Activated T-cell treated with anti-CD3 and anti-CD28 coated beads, Interleukin-2, amount 50 U/mL, for 1 hour (primary cell): ENCODE results near the gene PDPK1.
"Not testable (repeated sequence)": the region's sequence is repeated elsewhere in the genome, so short reads cannot be mapped to it uniquely, and the experiment has no call there.

Source experiments
- DNase-seq: peaks from one replicate; pipeline ENCODE4 v3.0.0-alpha.2; 2020

The PDPK1 gene

DNA sequence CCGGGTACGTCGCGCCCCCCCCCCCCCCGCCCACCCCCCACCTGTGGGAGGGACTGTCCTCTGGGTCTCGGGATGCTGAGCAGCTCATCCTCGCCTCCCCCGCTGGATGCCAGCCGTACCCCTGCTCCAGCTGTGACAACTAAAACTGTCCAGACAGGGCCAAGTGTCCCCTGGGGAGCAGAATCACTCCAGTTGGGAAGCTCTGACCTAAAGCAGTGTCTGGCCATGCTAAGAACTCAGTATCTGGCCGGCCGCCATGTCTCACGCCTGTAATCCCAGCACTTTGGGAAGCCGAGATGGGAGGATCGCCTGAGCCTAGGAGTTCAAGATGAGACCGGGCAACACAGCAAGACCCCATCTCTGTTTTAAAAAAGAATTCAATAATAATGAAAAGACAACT lies 83.0 kb downstream of the PDPK1 start:
- not testable (repeated sequence) for DNase-seq

DNA sequence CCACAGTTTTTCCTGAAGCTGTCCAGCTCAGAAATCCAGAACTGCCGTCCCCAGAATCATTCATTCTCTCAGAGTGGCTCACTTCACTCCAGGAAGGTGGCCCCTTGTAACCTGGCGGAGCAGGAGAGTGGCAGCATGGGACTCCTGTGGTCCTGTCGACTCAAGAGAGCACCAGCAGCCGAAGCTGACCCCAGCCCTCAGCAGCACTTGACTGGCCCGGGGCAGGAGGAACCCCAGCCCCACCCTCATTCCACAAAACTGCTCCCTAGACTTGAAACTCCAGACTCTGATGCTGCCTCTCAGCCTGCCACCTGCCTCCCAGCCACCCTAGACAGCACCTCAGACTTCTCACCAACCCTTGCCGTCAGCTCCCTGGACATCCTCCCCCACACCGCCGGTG lies 83.6 kb downstream of the PDPK1 start:
- DNase-seq: not testable (repeated sequence)

DNA sequence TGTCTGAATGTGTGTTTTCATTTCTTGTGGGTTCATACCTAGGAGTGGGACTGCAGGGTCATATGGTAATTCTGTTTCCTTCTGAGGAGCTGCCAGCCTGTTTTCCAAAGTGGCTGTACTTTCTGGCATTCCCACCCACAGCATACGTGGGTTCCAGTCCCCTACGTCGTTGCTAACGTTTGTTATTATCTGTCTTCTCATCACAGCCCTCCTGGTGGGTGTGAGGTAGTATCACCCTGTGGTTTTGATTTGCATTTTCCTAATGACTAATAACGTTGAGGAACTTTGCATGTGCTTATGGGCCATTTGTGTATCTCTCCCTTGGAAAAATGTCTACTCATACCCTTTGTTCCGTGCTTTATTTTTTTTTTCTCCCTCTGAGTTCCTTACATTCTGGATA lies 89.3 kb downstream of the PDPK1 start:
- not testable (repeated sequence) for DNase-seq

DNA sequence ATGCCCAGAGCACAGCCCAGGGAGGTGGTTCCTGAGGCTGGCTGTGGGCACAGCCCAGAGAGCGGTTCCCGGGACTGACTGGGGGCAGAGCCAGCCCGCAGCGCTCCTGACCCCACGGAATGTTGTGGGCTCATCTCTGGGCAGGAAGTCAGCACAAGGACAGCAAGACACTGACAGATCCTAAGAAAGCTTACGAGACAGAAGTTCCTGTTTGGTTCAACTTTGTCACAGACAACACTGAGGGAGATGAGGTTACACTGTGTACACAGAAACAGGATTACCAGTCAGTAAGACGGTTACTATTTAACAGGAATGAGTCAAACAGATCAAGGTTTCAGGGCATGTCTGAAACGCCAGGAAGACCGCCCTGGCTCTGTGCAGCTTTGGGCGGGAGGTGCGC lies 93.4 kb downstream of the PDPK1 start:
- not testable (repeated sequence) for DNase-seq

DNA sequence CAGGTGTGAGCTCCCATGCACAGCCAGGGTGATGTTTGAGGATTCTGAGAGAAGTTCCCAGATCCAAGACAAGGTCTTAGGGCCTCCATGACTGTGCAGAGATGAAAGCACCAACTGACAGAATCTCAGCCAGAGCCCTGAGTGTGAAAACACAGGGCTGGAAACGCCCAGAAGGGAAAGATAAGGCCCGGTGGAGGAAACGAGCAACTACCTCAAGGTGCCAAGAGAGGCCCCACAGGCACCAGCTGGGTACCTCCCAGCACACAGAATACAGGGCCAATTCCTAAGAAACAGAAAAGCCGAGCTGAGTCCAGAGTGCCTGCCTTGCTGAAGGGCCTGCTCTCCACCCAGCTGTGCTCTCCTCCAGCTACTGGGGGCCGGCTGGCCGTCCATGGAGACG lies 94.5 kb downstream of the PDPK1 start:
- not testable (repeated sequence) for DNase-seq

DNA sequence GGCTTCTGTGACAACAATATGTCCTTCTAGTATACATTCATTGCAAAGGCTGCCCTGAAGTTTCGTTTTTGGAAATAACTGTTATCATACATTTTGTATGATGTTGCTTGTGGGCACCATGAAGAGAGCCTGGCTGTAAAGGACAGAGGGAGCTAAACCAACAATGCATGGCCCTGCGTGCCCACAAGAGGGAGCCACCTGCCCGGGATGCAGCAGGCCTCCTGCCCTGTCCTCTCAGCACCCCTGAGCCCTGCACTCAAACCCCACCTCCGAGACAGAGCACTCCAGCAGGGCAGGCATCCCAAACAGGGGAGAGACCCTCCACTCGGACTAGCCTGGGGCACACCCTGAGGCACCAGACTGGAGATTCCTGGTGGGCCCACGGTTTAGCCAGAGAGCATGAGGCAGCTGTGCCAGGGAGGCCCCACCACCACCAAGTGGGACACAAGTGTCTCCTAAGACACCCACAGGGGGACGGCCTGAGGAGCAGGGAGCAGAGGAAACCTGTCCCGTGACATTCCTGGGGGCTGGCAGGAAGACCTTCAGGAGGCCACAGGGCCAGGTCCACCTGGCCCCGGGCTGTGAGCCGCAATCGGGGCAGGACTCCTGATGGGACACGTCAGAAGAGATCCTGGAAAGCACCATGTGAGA lies 101.4 kb downstream of the PDPK1 start:
- DNase-seq: peak; percentile 71

DNA sequence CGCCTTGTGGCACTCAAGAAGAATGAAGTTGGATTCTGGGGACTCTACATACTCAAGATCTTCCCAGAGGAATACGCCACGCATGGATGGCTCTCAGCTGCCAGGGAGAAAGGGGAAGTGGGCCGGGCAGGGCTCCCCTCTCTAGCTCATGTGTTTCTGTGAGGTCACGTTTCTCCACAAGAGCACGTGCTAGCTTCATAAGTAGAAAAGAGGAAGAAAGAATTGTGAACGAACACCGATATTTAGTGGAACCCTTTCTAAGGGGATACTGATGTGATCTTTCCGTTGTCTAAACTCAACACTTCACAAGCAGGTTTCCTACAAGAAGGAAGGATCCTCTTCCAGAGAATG lies 101.9 kb downstream of the PDPK1 start:
- DNase-seq: not testable (repeated sequence)

DNA sequence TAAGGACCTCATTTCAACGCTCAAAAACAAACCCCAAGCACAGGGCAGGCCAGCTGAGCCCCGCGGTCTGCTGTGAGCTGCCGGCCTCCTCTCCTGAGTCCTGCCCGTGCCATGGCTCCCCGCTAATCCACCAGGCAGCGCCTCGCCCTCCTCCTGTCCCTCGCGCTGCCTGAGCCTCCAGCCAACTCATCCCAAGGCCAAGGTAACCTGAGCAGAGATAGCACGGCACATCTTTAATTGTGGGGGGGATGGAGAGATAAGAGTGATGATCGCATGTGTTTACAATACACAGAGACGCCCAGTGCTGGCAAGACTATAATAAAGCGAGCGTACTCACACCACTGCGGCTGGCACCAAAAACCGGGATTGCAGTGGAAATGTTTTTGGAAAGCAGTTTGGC lies 104.7 kb downstream of the PDPK1 start:
- not testable (repeated sequence) for DNase-seq

DNA sequence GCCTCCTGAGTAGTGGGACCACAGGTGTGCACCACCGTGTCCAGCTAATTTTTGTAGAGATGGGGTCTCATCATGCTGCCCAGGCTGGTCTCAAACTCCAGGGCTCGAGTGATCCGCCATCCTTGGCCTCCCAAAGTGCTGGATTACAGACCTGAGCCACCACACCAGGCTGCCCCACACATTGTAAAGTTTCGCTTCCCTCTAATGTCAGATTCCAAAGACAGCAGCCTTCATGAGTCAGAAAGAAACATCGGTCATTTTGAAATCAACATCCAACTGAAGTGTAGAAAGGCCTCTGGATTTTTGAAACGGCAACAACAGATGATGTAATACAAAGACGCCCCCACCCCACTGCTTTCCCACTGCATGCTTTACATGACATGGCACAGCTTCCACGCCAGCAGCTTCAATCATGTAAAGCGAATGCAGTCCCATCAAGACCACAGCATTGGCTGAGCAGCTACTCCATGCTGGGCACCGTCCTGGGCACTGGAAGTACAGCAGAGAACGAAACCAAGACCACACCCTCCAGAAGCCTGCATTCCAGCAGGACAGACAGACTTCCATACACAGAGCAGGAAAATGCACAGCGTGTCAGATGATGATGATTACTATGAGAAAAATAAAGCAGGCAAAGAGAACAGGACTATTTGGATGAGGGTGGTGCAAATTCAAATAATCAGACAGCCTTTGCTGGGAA lies 107.1 kb downstream of the PDPK1 start:
- DNase-seq: not testable (repeated sequence)

DNA sequence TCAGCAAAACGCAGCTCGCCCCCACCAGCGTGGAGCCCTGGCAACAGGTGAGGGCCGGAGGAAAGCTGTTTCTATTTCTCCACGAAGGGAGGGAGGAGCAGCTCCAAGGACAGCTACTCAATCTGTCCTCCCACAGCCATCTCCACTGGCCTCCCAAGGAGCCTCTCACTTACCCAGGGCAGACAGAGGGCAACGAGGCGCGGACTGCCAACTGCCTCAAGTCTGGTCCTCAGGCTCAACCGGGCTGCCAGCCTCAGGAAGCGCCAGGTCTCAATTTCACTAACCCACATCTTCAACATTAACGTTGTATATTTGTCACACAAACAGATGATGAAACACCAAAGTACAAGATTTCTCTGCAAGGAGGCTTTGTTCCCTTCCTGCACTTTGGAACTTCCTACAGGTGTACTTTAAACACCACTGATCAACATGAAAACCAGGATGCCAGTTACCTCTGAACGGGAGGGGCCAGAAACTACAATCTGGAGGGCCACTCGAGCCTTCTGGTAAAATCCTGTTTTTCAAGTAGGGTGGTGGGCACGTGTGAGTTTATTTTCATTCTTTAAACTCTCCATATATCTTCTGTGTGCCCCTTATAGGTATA lies 113.5 kb downstream of the PDPK1 start:
- not testable (repeated sequence) for DNase-seq
